ENCODE measurements around the gene MACROD2. TPM values are rescaled to one million over a fixed set of nuclear protein-coding genes. Genes with fewer than 3 reads are reported as not detected.

Gene MACROD2
- total RNA-seq, 4 donors from 2014 or later: 2.1 to 28.1 (median 12.6) TPM

DNA sequence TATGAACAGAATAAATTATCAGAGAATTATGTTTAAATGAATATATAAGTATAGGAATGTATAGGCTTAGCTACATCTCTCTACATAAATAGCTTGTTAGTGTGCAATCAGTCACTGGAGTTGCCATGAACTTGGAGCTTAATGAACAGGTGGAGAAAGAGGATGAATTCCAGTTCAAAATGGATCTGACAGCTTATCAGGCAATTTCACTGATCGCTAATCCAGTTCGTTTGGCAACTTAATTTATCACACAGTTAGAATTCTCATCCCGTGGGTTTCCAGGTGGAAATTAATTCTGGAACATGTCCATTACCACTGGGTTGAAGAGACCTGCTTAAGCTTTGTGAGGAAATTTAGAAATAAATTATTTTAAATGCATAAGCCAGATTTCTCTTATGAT is 118.1 kb downstream of the MACROD2 start:
- H3K36me3 ChIP-seq: no peaks in the 10 kb centered on the region
- no peak for TF ChIP-seq POLR2A (IDR thresholded peaks at IDR 0.05)
- H3K27ac ChIP-seq: no peak overlapping the region
- no peaks in the 10 kb centered on the region for H3K4me1 ChIP-seq
- intact Hi-C loops (cut with DNase I; ENCODE audit: low total_unique reads): no loop called here
- DNase-seq: no peak
- no peaks in the 10 kb centered on the region for H3K9me3 ChIP-seq
- H3K27me3 ChIP-seq: no peaks in the 10 kb centered on the region
- no peak overlapping the region for H3K4me3 ChIP-seq

DNA sequence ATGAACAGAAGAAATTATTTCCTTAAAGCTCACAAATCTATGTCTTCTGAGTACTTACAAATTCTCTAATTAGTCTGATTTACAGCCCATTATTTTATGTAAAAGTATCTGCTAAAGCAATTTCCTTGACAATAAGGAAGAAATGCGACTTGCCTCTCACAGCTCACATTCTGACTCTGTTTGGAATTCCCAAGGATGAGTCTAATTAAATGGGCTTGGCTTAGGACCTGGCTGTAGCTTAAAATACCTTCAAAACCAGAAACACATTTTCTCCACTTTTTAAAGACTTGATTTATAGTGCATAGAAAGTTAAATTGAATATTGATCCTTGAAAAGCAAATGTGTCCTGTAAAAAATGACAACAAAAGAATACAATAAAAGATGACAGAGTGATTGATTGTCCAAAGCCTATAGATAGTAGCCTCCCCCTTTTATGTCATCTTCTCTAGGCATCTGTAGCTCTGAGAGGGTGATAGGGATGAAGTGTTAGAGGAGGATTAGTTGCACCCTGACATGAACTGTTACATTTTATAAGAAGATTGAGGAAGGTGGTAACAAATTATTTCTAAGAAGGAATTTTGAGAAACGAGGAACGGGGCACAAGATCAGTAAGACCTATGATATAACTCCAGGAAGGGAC is 118.9 kb downstream of the MACROD2 start:
- Histone ChIP-seq H3K27ac (no peak overlapping the region), H3K4me3 (no peak overlapping the region), H3K27me3 (no peaks in the 10 kb centered on the region), H3K36me3 (no peaks in the 10 kb centered on the region), H3K9me3 (no peaks in the 10 kb centered on the region), H3K4me1 (no peaks in the 10 kb centered on the region)
- intact Hi-C loops (cut with DNase I; ENCODE audit: low total_unique reads): no loop called here
- DNase-seq: no peak
- TF ChIP-seq POLR2A (IDR thresholded peaks at IDR 0.05): no peak
- TF ChIP-seq CTCF (IDR thresholded peaks at IDR 0.05): no peak

GRCh38 chr20:14116037-14116436 is 120.7 kb downstream of the MACROD2 start:
- Histone ChIP-seq H3K9me3 (no peaks in the 10 kb centered on the region), H3K27ac (no peak overlapping the region), H3K27me3 (no peaks in the 10 kb centered on the region), H3K36me3 (no peaks in the 10 kb centered on the region), H3K4me3 (no peak overlapping the region), H3K4me1 (no peaks in the 10 kb centered on the region)
- intact Hi-C loops (cut with DNase I; ENCODE audit: low total_unique reads): no loop called here
- TF ChIP-seq POLR2A (IDR thresholded peaks at IDR 0.05) (no peak), CTCF (IDR thresholded peaks at IDR 0.05) (no peak)
- no peak for DNase-seq

DNA sequence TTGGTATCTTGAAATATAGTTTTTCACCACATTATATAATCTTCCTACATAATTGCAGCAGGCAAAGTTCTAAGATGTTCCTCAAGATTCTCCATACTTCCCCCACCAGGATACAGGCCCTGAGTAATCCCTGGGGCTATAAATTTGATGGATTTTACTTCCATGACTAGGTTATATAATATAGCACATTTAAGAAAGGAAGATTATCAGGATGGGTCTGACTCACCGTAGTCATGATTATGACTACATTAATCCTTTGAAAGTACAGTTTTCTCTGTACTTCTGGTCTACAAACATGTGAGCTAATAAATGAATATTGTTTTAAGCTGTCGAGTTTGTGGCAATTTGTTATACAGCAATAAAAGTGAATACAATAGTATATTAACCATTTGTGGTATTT is 122.5 kb downstream of the MACROD2 start:
- H3K4me1 ChIP-seq: no peaks in the 10 kb centered on the region
- no peak for DNase-seq
- no peak overlapping the region for H3K4me3 ChIP-seq
- no peaks in the 10 kb centered on the region for H3K27me3 ChIP-seq
- intact Hi-C loops (cut with DNase I; ENCODE audit: low total_unique reads): no loop called here
- no peak overlapping the region for H3K27ac ChIP-seq
- no peaks in the 10 kb centered on the region for H3K36me3 ChIP-seq
- TF ChIP-seq POLR2A (IDR thresholded peaks at IDR 0.05) (no peak), CTCF (IDR thresholded peaks at IDR 0.05) (no peak)
- H3K9me3 ChIP-seq: no peaks in the 10 kb centered on the region

GRCh38 chr20:14126856-14127255 is 131.5 kb downstream of the MACROD2 start:
- intact Hi-C loops (cut with DNase I; ENCODE audit: low total_unique reads): no loop called here
- Histone ChIP-seq H3K27ac (no peak overlapping the region), H3K9me3 (no peaks in the 10 kb centered on the region), H3K4me1 (no peaks in the 10 kb centered on the region), H3K27me3 (no peaks in the 10 kb centered on the region), H3K36me3 (no peaks in the 10 kb centered on the region), H3K4me3 (no peak overlapping the region)
- TF ChIP-seq CTCF (IDR thresholded peaks at IDR 0.05) (no peak), POLR2A (IDR thresholded peaks at IDR 0.05) (no peak)
- no peak for DNase-seq

All from uterus (tissue), 4 donors.